ENCODE measurements around the gene VHLL.

Gene VHLL

GRCh38 chr1:156263288-156263655, 35.8 kb downstream of the VHLL start:
- DNase-seq: no peak
- in situ Hi-C loops (cut with HindIII; ENCODE audit: low pct_ligation_motif_present, low pct_unique_long_range_greater_than_20kb, low sequenced_read_pairs): no loop called here

GRCh38 chr1:156262461-156263287, 36.4 kb downstream of the VHLL start:
- DNase-seq: peak; percentile 28
- in situ Hi-C loops (cut with HindIII; ENCODE audit: low pct_ligation_motif_present, low pct_unique_long_range_greater_than_20kb, low sequenced_read_pairs): no loop called here

- no peak for DNase-seq
- in situ Hi-C loops (cut with HindIII; ENCODE audit: low pct_ligation_motif_present, low pct_unique_long_range_greater_than_20kb, low sequenced_read_pairs): no loop called here
These were observed 38.2 kb downstream of the VHLL start for GRCh38 chr1:156260896-156261295.

- DNase-seq: peak; percentile 33
- in situ Hi-C loops (cut with HindIII; ENCODE audit: low pct_ligation_motif_present, low pct_unique_long_range_greater_than_20kb, low sequenced_read_pairs): no loop called here
These were observed 39.3 kb downstream of the VHLL start for GRCh38 chr1:156259805-156260204.

GRCh38 chr1:156258859-156259258, 40.2 kb downstream of the VHLL start:
- no peak for DNase-seq
- in situ Hi-C loops (cut with HindIII; ENCODE audit: low pct_ligation_motif_present, low pct_unique_long_range_greater_than_20kb, low sequenced_read_pairs): no loop called here

GRCh38 chr1:156257711-156258110, 41.4 kb downstream of the VHLL start:
- DNase-seq: no peak
- in situ Hi-C loops (cut with HindIII; ENCODE audit: low pct_ligation_motif_present, low pct_unique_long_range_greater_than_20kb, low sequenced_read_pairs): no loop called here

GRCh38 chr1:156253634-156254033, 45.5 kb downstream of the VHLL start:
- DNase-seq: no peak
- in situ Hi-C loops (cut with HindIII; ENCODE audit: low pct_ligation_motif_present, low pct_unique_long_range_greater_than_20kb, low sequenced_read_pairs): no loop called here

GRCh38 chr1:156251527-156251926, 47.6 kb downstream of the VHLL start:
- in situ Hi-C loops (cut with HindIII; ENCODE audit: low pct_ligation_motif_present, low pct_unique_long_range_greater_than_20kb, low sequenced_read_pairs): no loop called here
- DNase-seq: no peak

- in situ Hi-C loops (cut with HindIII; ENCODE audit: low pct_ligation_motif_present, low pct_unique_long_range_greater_than_20kb, low sequenced_read_pairs): no loop called here
- no peak for DNase-seq
These were observed 49.5 kb downstream of the VHLL start for GRCh38 chr1:156249593-156249992.
